ENCODE measurements around the gene MRPS15. TPM values are rescaled to one million over a fixed set of nuclear protein-coding genes. Genes with fewer than 3 reads are reported as not detected.
A peak's percentile ranks its signal among the peaks of the same experiment; 100 is the strongest.
"Not testable (repeated sequence)": the region's sequence is repeated elsewhere in the genome, so short reads cannot be mapped to it uniquely, and the experiment has no call there.

Gene MRPS15
- total and polyA plus RNA-seq, 10 donors, result 31.2 to 94.3 (median 42.7) TPM

DNA sequence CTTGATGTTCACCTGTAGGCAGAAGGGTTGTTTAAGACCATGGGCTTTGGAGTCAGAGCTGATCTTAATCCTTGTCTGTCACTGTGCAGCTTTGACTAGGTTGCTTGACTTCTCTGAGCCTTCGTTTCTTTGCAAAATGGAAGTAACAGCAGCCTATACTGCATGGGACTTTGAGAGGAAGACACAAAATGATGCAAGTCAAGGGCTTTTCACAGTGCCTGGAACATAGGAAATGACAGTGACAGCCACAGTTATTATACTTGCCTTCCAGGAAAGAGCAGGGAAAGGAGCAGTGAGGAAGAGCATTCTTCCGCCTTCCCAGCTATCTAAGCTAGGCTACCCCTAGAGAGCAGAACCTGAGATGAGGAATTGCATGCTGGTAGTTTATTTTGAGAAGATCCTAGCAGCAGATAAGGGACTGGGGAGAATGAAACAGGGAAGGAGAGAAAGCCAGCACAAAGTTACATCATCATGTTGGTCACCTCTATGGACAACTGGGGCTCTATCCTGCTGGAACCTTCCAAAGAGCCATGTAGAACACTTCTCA lies 15.4 kb upstream of the MRPS15 start:
- TF ChIP-seq POLR2A (IDR thresholded peaks at IDR 0.05) (no peak), POLR2AphosphoS5 (IDR thresholded peaks at IDR 0.05) (peak in 1 of 3 donors; percentile 31)
- TF ChIP-seq, protein P1, sequence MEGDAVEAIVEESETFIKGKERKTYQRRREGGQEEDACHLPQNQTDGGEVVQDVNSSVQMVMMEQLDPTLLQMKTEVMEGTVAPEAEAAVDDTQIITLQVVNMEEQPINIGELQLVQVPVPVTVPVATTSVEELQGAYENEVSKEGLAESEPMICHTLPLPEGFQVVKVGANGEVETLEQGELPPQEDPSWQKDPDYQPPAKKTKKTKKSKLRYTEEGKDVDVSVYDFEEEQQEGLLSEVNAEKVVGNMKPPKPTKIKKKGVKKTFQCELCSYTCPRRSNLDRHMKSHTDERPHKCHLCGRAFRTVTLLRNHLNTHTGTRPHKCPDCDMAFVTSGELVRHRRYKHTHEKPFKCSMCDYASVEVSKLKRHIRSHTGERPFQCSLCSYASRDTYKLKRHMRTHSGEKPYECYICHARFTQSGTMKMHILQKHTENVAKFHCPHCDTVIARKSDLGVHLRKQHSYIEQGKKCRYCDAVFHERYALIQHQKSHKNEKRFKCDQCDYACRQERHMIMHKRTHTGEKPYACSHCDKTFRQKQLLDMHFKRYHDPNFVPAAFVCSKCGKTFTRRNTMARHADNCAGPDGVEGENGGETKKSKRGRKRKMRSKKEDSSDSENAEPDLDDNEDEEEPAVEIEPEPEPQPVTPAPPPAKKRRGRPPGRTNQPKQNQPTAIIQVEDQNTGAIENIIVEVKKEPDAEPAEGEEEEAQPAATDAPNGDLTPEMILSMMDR (IDR thresholded peaks at IDR 0.05 in 8 of 11, conservative IDR thresholded peaks at IDR 0.05 in 3 of 11), result no peak
- Histone ChIP-seq H3K4me3 (peak overlapping the region in 4 of 8 donors; percentile 11 to 64 (median 36)), H3K36me3 (peaks cover 0 to 66% (median 0%) of the 10 kb centered on the region in 6 donors), H3K27ac (peak overlapping the region in 6 of 8 donors; percentile 9 to 92 (median 88)), H3K9me3 (no peaks in the 10 kb centered on the region), H3K27me3 (replicated peaks in 1 of 7) (peaks cover 0 to 7% (median 0%) of the 10 kb centered on the region in 7 donors), H3K4me1 (peaks cover 0 to 34% (median 6%) of the 10 kb centered on the region in 6 donors)
- 55 to 82% (median 64%) methylated on average over 2 of the region's 2 CpGs for WGBS, 5 donors
- no peak for DNase-seq
- intact Hi-C loops (cut with DNase I; ENCODE audit: low total_unique reads), result no loop called here

DNA sequence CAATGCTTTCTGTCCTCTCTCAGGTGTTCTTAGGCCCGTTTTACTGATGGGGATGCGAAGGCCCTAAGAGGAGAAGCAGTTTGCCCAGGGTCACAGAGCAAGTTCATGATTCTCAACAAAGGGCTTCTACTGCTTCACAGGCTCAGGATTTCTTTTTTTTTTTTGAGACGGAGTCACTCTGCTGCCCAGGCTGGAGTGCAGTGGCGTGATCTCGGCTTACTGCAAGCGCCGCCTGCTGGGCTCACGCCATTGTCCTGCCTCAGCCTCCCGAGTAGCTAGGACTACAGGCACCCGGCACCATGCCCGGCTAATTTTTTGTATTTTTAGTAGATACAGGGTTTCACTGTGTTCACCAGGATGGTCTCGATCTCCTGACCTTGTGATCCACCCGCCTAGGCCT lies 13.4 kb upstream of the MRPS15 start:
- H3K27me3 ChIP-seq (replicated peaks in 1 of 7); H3K27ac ChIP-seq; intact Hi-C loops (cut with DNase I; ENCODE audit: low total_unique reads); H3K9me3 ChIP-seq; H3K4me3 ChIP-seq: not testable (repeated sequence)
- DNase-seq, result peak; percentile 44
- peak in 1 of 3 donors; percentile 38 for TF ChIP-seq POLR2AphosphoS5 (IDR thresholded peaks at IDR 0.05)
- 78 to 95% (median 92%) methylated on average over 13 of the region's 13 CpGs for whole genome bisulfite sequencing, 5 donors
- Histone ChIP-seq H3K4me1 (peaks cover 0 to 23% (median 2%) of the 10 kb centered on the region in 6 donors), H3K36me3 (peaks cover 0 to 86% (median 0%) of the 10 kb centered on the region in 6 donors)

DNA sequence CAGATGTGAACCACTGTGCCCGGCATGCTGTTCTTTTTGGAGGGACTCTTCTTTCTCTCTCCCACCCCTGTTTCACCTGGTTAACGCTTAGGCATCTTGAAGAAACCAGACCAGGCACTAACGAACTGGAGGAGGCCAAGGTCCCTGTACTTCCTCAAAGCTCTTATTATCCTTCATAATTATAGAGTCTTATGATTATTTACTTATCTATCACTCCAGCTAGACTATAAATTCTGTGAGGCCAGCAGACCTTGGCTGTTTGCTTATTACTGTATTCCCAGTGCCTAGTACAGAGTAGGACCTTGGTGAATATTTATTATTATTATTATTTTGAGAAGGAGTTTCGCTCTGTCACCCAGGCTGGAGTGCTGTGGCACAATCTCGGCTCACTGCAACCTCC lies 12.8 kb upstream of the MRPS15 start:
- Histone ChIP-seq H3K9me3 (no peaks in the 10 kb centered on the region), H3K4me3 (no peak overlapping the region), H3K4me1 (peaks cover 0 to 18% (median 2%) of the 10 kb centered on the region in 6 donors), H3K27me3 (replicated peaks in 1 of 7) (peaks cover 0 to 7% (median 0%) of the 10 kb centered on the region in 7 donors), H3K36me3 (peaks cover 0 to 93% (median 2%) of the 10 kb centered on the region in 6 donors), H3K27ac (no peak overlapping the region)
- DNase-seq, result no peak
- 81 to 88% (median 82%) methylated on average over 5 of the region's 5 CpGs for WGBS, 5 donors
- intact Hi-C loops (cut with DNase I; ENCODE audit: low total_unique reads), result no loop called here
- TF ChIP-seq, protein P1 (IDR thresholded peaks at IDR 0.05 in 8 of 11, conservative IDR thresholded peaks at IDR 0.05 in 3 of 11), result no peak
- TF ChIP-seq POLR2A (IDR thresholded peaks at IDR 0.05), result no peak
- TF ChIP-seq POLR2AphosphoS5 (IDR thresholded peaks at IDR 0.05), result no peak

DNA sequence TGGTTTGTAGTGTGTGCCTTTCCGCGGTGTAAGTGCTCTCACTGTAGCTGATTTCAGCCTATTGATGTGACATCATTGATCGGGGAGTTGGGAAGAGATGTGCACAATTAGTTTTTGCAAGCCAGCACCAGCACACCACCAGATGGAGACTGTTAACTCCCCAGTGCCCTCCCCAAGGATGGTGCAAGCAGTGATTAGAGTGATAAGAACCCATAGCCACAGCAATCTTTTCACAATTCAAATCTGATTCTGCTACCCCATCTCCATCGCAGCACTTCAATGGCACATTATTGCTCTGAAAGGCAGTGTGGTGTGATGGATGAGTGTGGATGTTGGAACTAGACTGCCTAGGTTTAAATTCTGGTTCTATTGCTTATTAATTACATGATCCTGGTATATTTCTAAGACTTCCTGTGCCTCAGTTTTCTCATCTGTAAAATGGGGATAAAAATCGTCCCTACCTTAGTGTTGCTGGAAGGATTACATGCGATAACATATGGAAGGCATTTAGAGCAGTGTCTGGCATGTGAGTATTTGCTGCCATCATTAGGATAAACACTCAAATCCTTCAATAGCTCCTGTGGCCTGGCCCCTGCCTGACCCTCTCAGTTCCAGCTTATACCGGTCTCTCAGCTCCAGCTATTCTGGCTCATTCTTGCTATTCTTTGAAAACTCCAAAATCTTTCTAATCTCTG lies 11.9 kb upstream of the MRPS15 start:
- peaks cover 0 to 99% (median 2%) of the 10 kb centered on the region in 6 donors for H3K36me3 ChIP-seq
- H3K27ac ChIP-seq, result no peak overlapping the region
- intact Hi-C loops (cut with DNase I; ENCODE audit: low total_unique reads), result no loop called here
- TF ChIP-seq POLR2A (IDR thresholded peaks at IDR 0.05), result no peak
- no peak for TF ChIP-seq POLR2AphosphoS5 (IDR thresholded peaks at IDR 0.05)
- TF ChIP-seq, protein P1 (IDR thresholded peaks at IDR 0.05 in 8 of 11, conservative IDR thresholded peaks at IDR 0.05 in 3 of 11), result no peak
- peaks cover 0 to 7% (median 0%) of the 10 kb centered on the region in 7 donors for H3K27me3 ChIP-seq (replicated peaks in 1 of 7)
- H3K9me3 ChIP-seq, result no peaks in the 10 kb centered on the region
- DNase-seq, result no peak
- H3K4me3 ChIP-seq, result no peak overlapping the region
- H3K4me1 ChIP-seq, result peaks cover 0 to 10% (median 2%) of the 10 kb centered on the region in 6 donors
- whole genome bisulfite sequencing, 5 donors, result 85 to 98% (median 90%) methylated on average over 7 of the region's 7 CpGs

Data from spleen (tissue), 11 donors.